Body of pancreas (tissue), 4 donors: ENCODE results near the gene PGAM2.

Experiments used
- CTCF ChIP-seq, 7 experiments: fragments of 450-650 bp in 4 of 7; fragments of 200-600 bp in 3 of 7; sonication (generic) in 3 of 7; IDR thresholded peaks; one replicate each; pipeline ENCODE4 v1.5.1; 2016 to 2019; ENCODE audit warnings: antibody characterized with exemption in 7 of 7
- POLR2A ChIP-seq, 3 donors: fragments of 450-650 bp; IDR thresholded peaks; one replicate each; pipeline ENCODE4 v1.6.1; 2016; ENCODE audit warnings: antibody characterized with exemption in 3 of 3, mild to moderate bottlenecking in 2 of 3

GRCh38 chr7:44101966-44102845 lies 36.8 kb upstream of the PGAM2 start:
- TF ChIP-seq CTCF (IDR thresholded peaks at IDR 0.05) (no peak), POLR2A (IDR thresholded peaks at IDR 0.05) (no peak)
